Activated CD8-positive, alpha-beta T cell treated with anti-CD3 and anti-CD28 coated beads, Interleukin-2, amount 10 ng/mL, durations not matched to agents 7 days and 5 days (primary cell): ENCODE measurements around the gene AFAP1L1. TPM values are rescaled to one million over a fixed set of nuclear protein-coding genes. Genes with fewer than 3 reads are reported as not detected.
A peak's percentile ranks its signal among the peaks of the same experiment; 100 is the strongest.

ENCODE experiments used
- ATAC-seq: fragments of 150-1000 bp; cut with Tn5 transposase; one replicate; pipeline ENCODE4 v1.10.0; 2021; ENCODE audit warnings: moderate library complexity
- CTCF ChIA-PET: fragments of 350-600 bp; sonication (Branson Sonifier 250); formaldehyde crosslinking; loops from one replicate; lab custom pipeline; 2021; ENCODE audit warnings: antibody characterized with exemption; lab: Charles Lee
- POLR2A ChIA-PET: fragments of 350-600 bp; sonication (Branson Sonifier 250); formaldehyde crosslinking; loops from one replicate; lab custom pipeline; 2021; ENCODE audit warnings: antibody characterized with exemption; lab: Charles Lee
- DNase-seq: peaks from one replicate; pipeline ENCODE4 v3.0.0-alpha.2; 2020
- H3K27ac Mint-ChIP-seq: one replicate; pipeline ENCODE4 v1.8.0; 2021; ENCODE audit warnings: mild to moderate bottlenecking, mixed read lengths
- H3K27me3 Mint-ChIP-seq: one replicate; pipeline ENCODE4 v1.8.0; 2021; ENCODE audit warnings: low read depth, mixed read lengths
- H3K36me3 Mint-ChIP-seq: one replicate; pipeline ENCODE4 v1.8.0; 2021; ENCODE audit warnings: low read depth, mixed read lengths
- H3K4me1 Mint-ChIP-seq: one replicate; pipeline ENCODE4 v1.8.0; 2021; ENCODE audit warnings: low read depth, mixed read lengths
- H3K4me3 Mint-ChIP-seq: one replicate; pipeline ENCODE4 v1.8.0; 2021; ENCODE audit warnings: mild to moderate bottlenecking, mixed read lengths
- H3K9me3 Mint-ChIP-seq: one replicate; pipeline ENCODE4 v1.8.0; 2022; ENCODE audit warnings: mixed read lengths; ENCODE audit not compliant: insufficient read depth
- total RNA-seq, 2 experiments: library from RNA; stranded (reverse); gene quantifications; one replicate each; pipeline ENCODE4 v1.2.3, GENCODE V29; 2021

The AFAP1L1 gene
- total RNA-seq, 2 experiments from 2014 or later = not detected

- H3K4me1 Mint-ChIP-seq = peaks cover under 1% of the 10 kb centered on the region
- no peaks in the 10 kb centered on the region for H3K36me3 Mint-ChIP-seq
- ATAC-seq (no peak), DNase-seq (no peak)
- POLR2A ChIA-PET = no interaction called here
- H3K4me3 Mint-ChIP-seq = no peak overlapping the region
- H3K27ac Mint-ChIP-seq = no peak overlapping the region
- CTCF ChIA-PET = no interaction called here
- H3K27me3 Mint-ChIP-seq = peaks cover 8% of the 10 kb centered on the region
- H3K9me3 Mint-ChIP-seq = no peaks in the 10 kb centered on the region
Measured at GRCh38 chr5:149338364-149338763, 66.7 kb downstream of the AFAP1L1 start.

- Mint-ChIP-seq H3K27ac (no peak overlapping the region), H3K36me3 (peaks cover 6% of the 10 kb centered on the region), H3K4me1 (peaks cover 20% of the 10 kb centered on the region), H3K4me3 (no peak overlapping the region), H3K27me3 (peaks cover 8% of the 10 kb centered on the region), H3K9me3 (no peaks in the 10 kb centered on the region)
- no peak for ATAC-seq
- no peak for DNase-seq
- CTCF ChIA-PET = interaction anchor here (0.8 to 9.1 kb wide), 10 partner anchors 8 to 31 kb away, joined by 3 to 81 read pairs (median 4); no protein-coding TSS in a partner anchor
- POLR2A ChIA-PET = no interaction called here
Measured at GRCh38 chr5:149340920-149341319, 69.3 kb downstream of the AFAP1L1 start.

GRCh38 chr5:149341876-149342275 is 70.2 kb downstream of the AFAP1L1 start:
- ATAC-seq = no peak
- H3K4me3 Mint-ChIP-seq = no peak overlapping the region
- CTCF ChIA-PET = interaction anchor here (1.1 to 9.1 kb wide), 5 partner anchors 14 to 30 kb away, joined by 4 to 81 read pairs (median 4); no protein-coding TSS in a partner anchor

GRCh38 chr5:149344151-149344550 is 72.5 kb downstream of the AFAP1L1 start:
- DNase-seq (no peak), ATAC-seq (no peak)
- Mint-ChIP-seq H3K4me3 (peak overlapping the region; percentile 9), H3K4me1 (peaks cover 46% of the 10 kb centered on the region), H3K36me3 (peaks cover 35% of the 10 kb centered on the region), H3K27me3 (peaks cover 4% of the 10 kb centered on the region), H3K27ac (peak overlapping the region; percentile 21), H3K9me3 (no peaks in the 10 kb centered on the region)
- POLR2A ChIA-PET = interaction anchor here (1.0 to 3.8 kb wide), 4 partner anchors 9 to 206 kb away, joined by 3 to 57 read pairs (median 20); partner anchors contain the start of genes CSNK1A1 and PCYOX1L
- CTCF ChIA-PET = interaction anchor here (0.7 to 9.1 kb wide), 10 partner anchors 9 to 227 kb away, joined by 3 to 81 read pairs (median 7); partner anchors contain the start of genes CSNK1A1 and PCYOX1L

More at GRCh38 chr5:149341876-149342275, 70.2 kb downstream of the AFAP1L1 start:
- H3K36me3 Mint-ChIP-seq = peaks cover 12% of the 10 kb centered on the region
- H3K4me1 Mint-ChIP-seq = peaks cover 23% of the 10 kb centered on the region
- POLR2A ChIA-PET = interaction anchor here (1.5 kb wide), 1 partner anchor 16 kb away, joined by 4 read pairs; the partner anchor contains the start of gene PCYOX1L
- no peak overlapping the region for H3K27ac Mint-ChIP-seq
- no peak for DNase-seq
- H3K9me3 Mint-ChIP-seq = no peaks in the 10 kb centered on the region
- peaks cover 8% of the 10 kb centered on the region for H3K27me3 Mint-ChIP-seq

GRCh38 chr5:149345147-149345891 is 73.7 kb downstream of the AFAP1L1 start, which contains the start of gene GRPEL2:
TSS of gene GRPEL2 (plus strand) at chr5:149345499. CDS start at chr5:149345540, 41 bp downstream.
- H3K4me1 Mint-ChIP-seq = peaks cover 58% of the 10 kb centered on the region
- DNase-seq = peak; percentile 95
- no peaks in the 10 kb centered on the region for H3K27me3 Mint-ChIP-seq
- peaks cover 47% of the 10 kb centered on the region for H3K36me3 Mint-ChIP-seq
- peak; percentile 84 for ATAC-seq
- H3K27ac Mint-ChIP-seq = peak within 1 kb of the TSS; percentile 88
- POLR2A ChIA-PET = interaction anchor here (0.6 to 3.8 kb wide), 10 partner anchors 10 to 615 kb away, joined by 3 to 57 read pairs (median 4); partner anchors contain the start of genes CSNK1A1, PCYOX1L and SLC26A2
- H3K4me3 Mint-ChIP-seq = peak within 1 kb of the TSS; percentile 83
- H3K9me3 Mint-ChIP-seq = no peaks in the 10 kb centered on the region
- CTCF ChIA-PET = interaction anchor here (1.1 to 9.1 kb wide), 12 partner anchors 10 to 206 kb away, joined by 3 to 81 read pairs (median 6); partner anchors contain the start of genes CSNK1A1 and PCYOX1L

GRCh38 chr5:149345892-149346222 is 74.2 kb downstream of the AFAP1L1 start:
- ATAC-seq (peak; percentile 8), DNase-seq (no peak)
- POLR2A ChIA-PET = interaction anchor here (1.3 to 3.8 kb wide), 5 partner anchors 10 to 615 kb away, joined by 4 to 57 read pairs (median 15); partner anchors contain the start of genes CSNK1A1, PCYOX1L and SLC26A2
- H3K27ac Mint-ChIP-seq = peak overlapping the region; percentile 88
- H3K36me3 Mint-ChIP-seq = peaks cover 52% of the 10 kb centered on the region
- H3K9me3 Mint-ChIP-seq = no peaks in the 10 kb centered on the region
- peaks cover 63% of the 10 kb centered on the region for H3K4me1 Mint-ChIP-seq
- CTCF ChIA-PET = interaction anchor here (1.1 to 9.1 kb wide), 7 partner anchors 11 to 98 kb away, joined by 3 to 81 read pairs (median 11); partner anchors contain the start of gene PCYOX1L
- peak overlapping the region; percentile 83 for H3K4me3 Mint-ChIP-seq
- no peaks in the 10 kb centered on the region for H3K27me3 Mint-ChIP-seq

GRCh38 chr5:149348518-149348917 is 76.9 kb downstream of the AFAP1L1 start:
- ATAC-seq (peak; percentile 50), DNase-seq (no peak)
- POLR2A ChIA-PET = interaction anchor here (1.2 kb wide), 1 partner anchor 20 kb away, joined by 3 read pairs; no protein-coding TSS in a partner anchor

GRCh38 chr5:149349382-149349781 is 77.7 kb downstream of the AFAP1L1 start:
- peak overlapping the region; percentile 85 for H3K27ac Mint-ChIP-seq
- H3K4me3 Mint-ChIP-seq = peak overlapping the region; percentile 83
- ChIA-PET CTCF (interaction anchor here (1.0 to 9.1 kb wide), 5 partner anchors 8 to 33 kb away, joined by 3 to 81 read pairs (median 3); partner anchors contain the start of gene PCYOX1L), POLR2A (interaction anchor here (1.2 kb wide), 1 partner anchor 19 kb away, joined by 3 read pairs; no protein-coding TSS in a partner anchor)
- no peak for DNase-seq
- no peak for ATAC-seq
- peaks cover 82% of the 10 kb centered on the region for H3K4me1 Mint-ChIP-seq
- H3K9me3 Mint-ChIP-seq = no peaks in the 10 kb centered on the region
- peaks cover 82% of the 10 kb centered on the region for H3K36me3 Mint-ChIP-seq
- H3K27me3 Mint-ChIP-seq = no peaks in the 10 kb centered on the region

More at GRCh38 chr5:149348518-149348917, 76.9 kb downstream of the AFAP1L1 start:
- H3K27ac Mint-ChIP-seq = peak overlapping the region; percentile 85
- H3K4me3 Mint-ChIP-seq = peak overlapping the region; percentile 83
- peaks cover 75% of the 10 kb centered on the region for H3K36me3 Mint-ChIP-seq
- peaks cover 82% of the 10 kb centered on the region for H3K4me1 Mint-ChIP-seq
- no peaks in the 10 kb centered on the region for H3K27me3 Mint-ChIP-seq
- CTCF ChIA-PET = interaction anchor here (1.1 to 9.1 kb wide), 6 partner anchors 8 to 34 kb away, joined by 3 to 81 read pairs (median 4); partner anchors contain the start of gene PCYOX1L
- no peaks in the 10 kb centered on the region for H3K9me3 Mint-ChIP-seq

GRCh38 chr5:149352169-149352568 is 80.5 kb downstream of the AFAP1L1 start:
- Mint-ChIP-seq H3K27ac (peak overlapping the region; percentile 27), H3K4me1 (peaks cover 88% of the 10 kb centered on the region), H3K27me3 (no peaks in the 10 kb centered on the region), H3K4me3 (no peak overlapping the region), H3K36me3 (peaks cover 86% of the 10 kb centered on the region), H3K9me3 (no peaks in the 10 kb centered on the region)
- ChIA-PET POLR2A (no interaction called here), CTCF (interaction anchor here (2.8 to 3.5 kb wide), 2 partner anchors 15 to 19 kb away, joined by 6 to 24 read pairs; no protein-coding TSS in a partner anchor)
- no peak for DNase-seq
- ATAC-seq = no peak

- ATAC-seq (no peak), DNase-seq (no peak)
- ChIA-PET CTCF (interaction anchor here (1.0 to 3.5 kb wide), 4 partner anchors 13 to 97 kb away, joined by 3 to 24 read pairs (median 4); no protein-coding TSS in a partner anchor), POLR2A (interaction anchor here (6.0 kb wide), 1 partner anchor 8 kb away, joined by 57 read pairs; the partner anchor contains the start of gene GRPEL2)
- Mint-ChIP-seq H3K36me3 (peaks cover 78% of the 10 kb centered on the region), H3K9me3 (no peaks in the 10 kb centered on the region), H3K27me3 (no peaks in the 10 kb centered on the region), H3K4me3 (no peak overlapping the region), H3K27ac (peak overlapping the region; percentile 44), H3K4me1 (peaks cover 82% of the 10 kb centered on the region)
Measured at GRCh38 chr5:149353911-149354310, 82.3 kb downstream of the AFAP1L1 start.

- peak overlapping the region; percentile 20 for H3K27ac Mint-ChIP-seq
- DNase-seq (no peak), ATAC-seq (no peak)
- no peak overlapping the region for H3K4me3 Mint-ChIP-seq
- H3K9me3 Mint-ChIP-seq = no peaks in the 10 kb centered on the region
- H3K36me3 Mint-ChIP-seq = peaks cover 73% of the 10 kb centered on the region
- H3K4me1 Mint-ChIP-seq = peaks cover 82% of the 10 kb centered on the region
- no peaks in the 10 kb centered on the region for H3K27me3 Mint-ChIP-seq
- POLR2A ChIA-PET = interaction anchor here (6.0 kb wide), 1 partner anchor 10 kb away, joined by 57 read pairs; the partner anchor contains the start of gene GRPEL2
- CTCF ChIA-PET = interaction anchor here (1.2 to 5.4 kb wide), 6 partner anchors 10 to 79 kb away, joined by 3 to 68 read pairs (median 6); partner anchors contain the start of gene GRPEL2
Measured at GRCh38 chr5:149355688-149356087, 84.0 kb downstream of the AFAP1L1 start.
